HEK293 (cell line): ENCODE data around the gene TRPV5.

ENCODE experiments used
- CTCF ChIA-PET: fragments of 350-600 bp; formaldehyde crosslinking; extraction: SDS; loops from one replicate; lab custom pipeline; 2021; ENCODE audit warnings: antibody characterized with exemption; lab: Yijun Ruan, JAX
- POLR2A ChIA-PET: fragments of 300-600 bp; formaldehyde crosslinking; extraction: SDS; loops from one replicate; lab custom pipeline; 2020; ENCODE audit warnings: antibody characterized with exemption, inconsistent platforms; lab: Yijun Ruan, JAX
- H3K27ac ChIP-seq: fragments of 200-500 bp; sonication (Bioruptor generic); 2 replicates; pipeline ENCODE4 v1.5.1; 2014; ENCODE audit warnings: low read depth, low read length, control low read depth, inconsistent platforms; ENCODE audit errors: extremely low read depth
- H3K36me3 ChIP-seq, 2 experiments: fragments of 200-500 bp in 1 of 2; sonication (Bioruptor generic) in 1 of 2; 1 replicate in 1 of 2; 2 replicates in 1 of 2; pipeline ENCODE4 v1.5.1; 2014 to 2017; ENCODE audit warnings: inconsistent platforms in 2 of 2, low read length in 2 of 2; ENCODE audit not compliant: control insufficient read depth in 2 of 2, insufficient read depth in 1 of 2
- H3K4me1 ChIP-seq: fragments of 200-500 bp; sonication (Bioruptor generic); 2 replicates; pipeline ENCODE4 v1.5.1; 2014; ENCODE audit warnings: mild to moderate bottlenecking, low read length, inconsistent platforms; ENCODE audit not compliant: control insufficient read depth, insufficient read depth
- H3K4me3 ChIP-seq: 2 replicates; pipeline ENCODE4 v1.5.1; 2011; ENCODE audit warnings: low read depth, mild to moderate bottlenecking, control low read depth, low read length, moderate library complexity
- H3K9me3 ChIP-seq: fragments of 200-500 bp; sonication (Bioruptor generic); 2 replicates; pipeline ENCODE4 v1.5.1; 2014; ENCODE audit warnings: low read depth, low read length, inconsistent platforms; ENCODE audit not compliant: control insufficient read depth, insufficient read depth
- GFI1B ChIP-seq: fragments of 450-650 bp; formaldehyde crosslinking; IDR thresholded peaks from 2 replicates; pipeline ENCODE4 v1.5.1; 2016; ENCODE audit warnings: missing biosample characterization, missing genetic modification characterization
- HOXA7 ChIP-seq: sonication (generic); formaldehyde crosslinking; IDR thresholded peaks from 2 replicates; pipeline ENCODE4 v1.8.1; 2022; ENCODE audit warnings: missing genetic modification reagents, borderline replicate concordance
- KLF1 ChIP-seq: fragments of 450-650 bp; formaldehyde crosslinking; IDR thresholded peaks from 2 replicates; pipeline ENCODE4 v1.5.1; 2016; ENCODE audit warnings: missing biosample characterization, missing genetic modification characterization
- KLF10 ChIP-seq: fragments of 450-650 bp; IDR thresholded peaks from 2 replicates; pipeline ENCODE4 v1.5.1; 2018; ENCODE audit warnings: missing biosample characterization, mild to moderate bottlenecking, missing genetic modification characterization
- MZF1 ChIP-seq: fragments of 450-650 bp; formaldehyde crosslinking; IDR thresholded peaks from 2 replicates; pipeline ENCODE4 v1.5.1; 2017; ENCODE audit warnings: missing biosample characterization, missing genetic modification characterization, borderline replicate concordance
- SETDB1 ChIP-seq: IDR thresholded peaks from one replicate; pipeline ENCODE4 v1.6.1; 2017; ENCODE audit warnings: mild to moderate bottlenecking, low read length, moderate library complexity, mixed read lengths; ENCODE audit not compliant: insufficient read length
- WT1 ChIP-seq: fragments of 450-650 bp; formaldehyde crosslinking; IDR thresholded peaks from 2 replicates; pipeline ENCODE4 v1.5.1; 2016; ENCODE audit warnings: missing biosample characterization, missing genetic modification characterization
- ZEB2 ChIP-seq: fragments of 450-650 bp; formaldehyde crosslinking; IDR thresholded peaks from 2 replicates; pipeline ENCODE4 v1.5.1; 2016; ENCODE audit warnings: missing biosample characterization, missing genetic modification characterization
- ZNF146 ChIP-seq: fragments of 450-650 bp; formaldehyde crosslinking; IDR thresholded peaks from 2 replicates; pipeline ENCODE4 v1.5.1; 2016; ENCODE audit warnings: missing biosample characterization, missing genetic modification characterization
- ZNF155 ChIP-seq: fragments of 450-650 bp; formaldehyde crosslinking; IDR thresholded peaks from 2 replicates; pipeline ENCODE4 v1.5.1; 2016; ENCODE audit warnings: missing biosample characterization, missing genetic modification characterization
- ZNF169 ChIP-seq: fragments of 450-650 bp; formaldehyde crosslinking; IDR thresholded peaks from 2 replicates; pipeline ENCODE4 v1.5.1; 2016; ENCODE audit warnings: missing biosample characterization, missing genetic modification characterization
- ZNF2 ChIP-seq: fragments of 450-650 bp; formaldehyde crosslinking; IDR thresholded peaks from 2 replicates; pipeline ENCODE4 v1.5.1; 2016; ENCODE audit warnings: missing biosample characterization, missing genetic modification characterization
- ZNF202 ChIP-seq: fragments of 450-650 bp; formaldehyde crosslinking; IDR thresholded peaks from 2 replicates; pipeline ENCODE4 v1.5.1; 2016; ENCODE audit warnings: missing biosample characterization, missing genetic modification characterization, borderline replicate concordance
- ZNF214 ChIP-seq: fragments of 450-650 bp; formaldehyde crosslinking; IDR thresholded peaks from 2 replicates; pipeline ENCODE4 v1.5.1; 2017; ENCODE audit warnings: missing biosample characterization, mild to moderate bottlenecking, missing genetic modification characterization, borderline replicate concordance
- ZNF24 ChIP-seq: fragments of 450-650 bp; formaldehyde crosslinking; IDR thresholded peaks from 2 replicates; pipeline ENCODE4 v1.5.1; 2016; ENCODE audit warnings: missing biosample characterization, missing genetic modification characterization
- ZNF302 ChIP-seq: fragments of 450-650 bp; formaldehyde crosslinking; IDR thresholded peaks from 2 replicates; pipeline ENCODE4 v1.5.1; 2016; ENCODE audit warnings: missing biosample characterization, missing genetic modification characterization, low read depth
- ZNF335 ChIP-seq: fragments of 450-650 bp; formaldehyde crosslinking; conservative IDR thresholded peaks from 2 replicates; pipeline ENCODE4 v1.5.1; 2016; ENCODE audit warnings: missing biosample characterization, missing genetic modification characterization
- ZNF350 ChIP-seq: fragments of 450-650 bp; formaldehyde crosslinking; IDR thresholded peaks from 2 replicates; pipeline ENCODE4 v1.5.0; 2017; ENCODE audit warnings: missing biosample characterization, mild to moderate bottlenecking, missing genetic modification characterization
- ZNF366 ChIP-seq: fragments of 450-650 bp; formaldehyde crosslinking; conservative IDR thresholded peaks from 2 replicates; pipeline ENCODE4 v1.5.1; 2016; ENCODE audit warnings: missing biosample characterization, missing genetic modification characterization
- ZNF391 ChIP-seq: fragments of 450-650 bp; formaldehyde crosslinking; IDR thresholded peaks from 2 replicates; pipeline ENCODE4 v1.5.1; 2016; ENCODE audit warnings: low read depth, missing biosample characterization, missing genetic modification characterization, borderline replicate concordance
- ZNF394 ChIP-seq: fragments of 450-650 bp; formaldehyde crosslinking; IDR thresholded peaks from 2 replicates; pipeline ENCODE4 v1.5.1; 2016; ENCODE audit warnings: missing biosample characterization, missing genetic modification characterization, mild to moderate bottlenecking, moderate library complexity, borderline replicate concordance
- ZNF501 ChIP-seq: fragments of 450-650 bp; formaldehyde crosslinking; IDR thresholded peaks from 2 replicates; pipeline ENCODE4 v1.5.1; 2016; ENCODE audit warnings: missing biosample characterization, missing genetic modification characterization
- ZNF529 ChIP-seq: fragments of 450-650 bp; formaldehyde crosslinking; IDR thresholded peaks from 2 replicates; pipeline ENCODE4 v1.5.1; 2017; ENCODE audit warnings: missing genetic modification characterization, missing biosample characterization; ENCODE audit not compliant: insufficient replicate concordance
- ZNF548 ChIP-seq: fragments of 450-650 bp; formaldehyde crosslinking; IDR thresholded peaks from 2 replicates; pipeline ENCODE4 v1.5.1; 2016; ENCODE audit warnings: missing biosample characterization, missing genetic modification characterization
- ZNF555 ChIP-seq: fragments of 450-650 bp; formaldehyde crosslinking; conservative IDR thresholded peaks from 2 replicates; pipeline ENCODE4 v1.5.1; 2017; ENCODE audit warnings: missing biosample characterization, mild to moderate bottlenecking, missing genetic modification characterization, inconsistent platforms
- ZNF600 ChIP-seq: fragments of 450-650 bp; formaldehyde crosslinking; IDR thresholded peaks from 2 replicates; pipeline ENCODE4 v1.5.1; 2016; ENCODE audit warnings: missing biosample characterization, missing genetic modification characterization
- ZNF626 ChIP-seq: fragments of 450-650 bp; sonication (Bioruptor Pico); formaldehyde crosslinking; IDR thresholded peaks from 2 replicates; pipeline ENCODE4 v1.5.1; 2018; ENCODE audit warnings: missing biosample characterization, missing genetic modification characterization, inconsistent platforms
- ZNF654 ChIP-seq: fragments of 450-650 bp; formaldehyde crosslinking; IDR thresholded peaks from 2 replicates; pipeline ENCODE4 v1.5.1; 2016; ENCODE audit warnings: low read depth, missing biosample characterization, missing genetic modification characterization
- ZNF707 ChIP-seq: fragments of 450-650 bp; formaldehyde crosslinking; IDR thresholded peaks from 2 replicates; pipeline ENCODE4 v1.5.1; 2016; ENCODE audit warnings: missing biosample characterization, missing genetic modification characterization
- ZNF747 ChIP-seq: fragments of 450-650 bp; formaldehyde crosslinking; IDR thresholded peaks from 2 replicates; pipeline ENCODE4 v1.5.1; 2016; ENCODE audit warnings: missing biosample characterization, missing genetic modification characterization
- ZNF768 ChIP-seq: fragments of 450-650 bp; formaldehyde crosslinking; IDR thresholded peaks from 2 replicates; pipeline ENCODE4 v1.5.1; 2018; ENCODE audit warnings: missing biosample characterization, mild to moderate bottlenecking, missing genetic modification characterization
- ZNF830 ChIP-seq: fragments of 450-650 bp; IDR thresholded peaks from 2 replicates; pipeline ENCODE4 v1.5.0; 2018; ENCODE audit warnings: missing biosample characterization, missing genetic modification characterization, low read depth, mild to moderate bottlenecking, moderate library complexity
- ZXDB ChIP-seq: fragments of 450-650 bp; formaldehyde crosslinking; IDR thresholded peaks from 2 replicates; pipeline ENCODE4 v1.5.1; 2016; ENCODE audit warnings: missing biosample characterization, missing genetic modification characterization
- TF ChIP-seq, protein P1 (sequence below): fragments of 450-650 bp; formaldehyde crosslinking; IDR thresholded peaks from 2 replicates; pipeline ENCODE4 v1.5.1; 2016; ENCODE audit warnings: missing biosample characterization, missing genetic modification characterization

The TRPV5 gene

DNA sequence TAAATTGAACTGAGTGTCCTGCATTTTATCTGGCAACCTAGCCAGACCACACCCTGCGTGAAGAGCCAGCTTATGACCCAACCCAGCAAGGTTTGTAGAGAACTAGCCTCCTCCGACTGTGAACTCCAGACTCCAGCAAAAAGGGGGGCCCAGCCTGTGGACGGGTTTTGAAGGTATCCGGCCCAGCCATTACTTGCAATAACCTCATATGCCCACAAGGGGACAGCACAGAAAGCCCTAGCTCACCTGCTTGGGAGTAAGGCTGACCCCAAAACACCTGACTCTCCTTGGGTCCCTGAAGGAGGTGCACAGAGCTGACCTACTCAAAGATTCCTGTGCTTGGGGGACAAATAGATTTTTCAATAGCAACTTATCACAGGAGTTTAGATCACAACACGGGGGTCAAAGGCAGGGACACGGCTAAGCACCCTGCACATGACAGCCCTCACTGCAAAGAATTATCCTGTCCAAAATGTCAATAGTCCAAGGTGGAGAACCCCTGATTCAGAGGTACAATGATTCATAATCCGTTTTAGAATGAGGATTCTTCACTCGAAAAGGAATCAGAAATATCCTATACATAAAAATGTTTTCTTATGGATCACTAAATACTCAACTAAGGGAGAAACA lies 52.6 kb downstream of the TRPV5 start:
- H3K4me1 ChIP-seq: no peaks in the 10 kb centered on the region
- CTCF ChIA-PET: interaction anchor here (0.6 to 5.0 kb wide), 33 partner anchors 9 to 1321 kb away, joined by 3 to 75 read pairs (median 3); partner anchors contain the start of genes EPHB6 and TAS2R40
- H3K4me3 ChIP-seq: no peak overlapping the region
- TF ChIP-seq ZNF391 (tag by site-specific recombination): no peak
- TF ChIP-seq ZNF202 (tag by site-specific recombination): no peak
- TF ChIP-seq, protein P1, sequence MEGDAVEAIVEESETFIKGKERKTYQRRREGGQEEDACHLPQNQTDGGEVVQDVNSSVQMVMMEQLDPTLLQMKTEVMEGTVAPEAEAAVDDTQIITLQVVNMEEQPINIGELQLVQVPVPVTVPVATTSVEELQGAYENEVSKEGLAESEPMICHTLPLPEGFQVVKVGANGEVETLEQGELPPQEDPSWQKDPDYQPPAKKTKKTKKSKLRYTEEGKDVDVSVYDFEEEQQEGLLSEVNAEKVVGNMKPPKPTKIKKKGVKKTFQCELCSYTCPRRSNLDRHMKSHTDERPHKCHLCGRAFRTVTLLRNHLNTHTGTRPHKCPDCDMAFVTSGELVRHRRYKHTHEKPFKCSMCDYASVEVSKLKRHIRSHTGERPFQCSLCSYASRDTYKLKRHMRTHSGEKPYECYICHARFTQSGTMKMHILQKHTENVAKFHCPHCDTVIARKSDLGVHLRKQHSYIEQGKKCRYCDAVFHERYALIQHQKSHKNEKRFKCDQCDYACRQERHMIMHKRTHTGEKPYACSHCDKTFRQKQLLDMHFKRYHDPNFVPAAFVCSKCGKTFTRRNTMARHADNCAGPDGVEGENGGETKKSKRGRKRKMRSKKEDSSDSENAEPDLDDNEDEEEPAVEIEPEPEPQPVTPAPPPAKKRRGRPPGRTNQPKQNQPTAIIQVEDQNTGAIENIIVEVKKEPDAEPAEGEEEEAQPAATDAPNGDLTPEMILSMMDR: peak; percentile 10; the same call in 1 of the 2 replicates
- no peak for TF ChIP-seq ZNF830 (tag by site-specific recombination)
- peak; percentile 34; the same call in 1 of the 2 replicates for TF ChIP-seq ZNF654 (tag by site-specific recombination)
- TF ChIP-seq ZNF214 (tag by site-specific recombination): no peak
- no peak for TF ChIP-seq ZNF302
- TF ChIP-seq ZNF747 (tag by site-specific recombination): no peak
- no peak overlapping the region for H3K27ac ChIP-seq
- POLR2A ChIA-PET: no interaction called here
- H3K36me3 ChIP-seq: no peaks in the 10 kb centered on the region
- no peaks in the 10 kb centered on the region for H3K9me3 ChIP-seq

DNA sequence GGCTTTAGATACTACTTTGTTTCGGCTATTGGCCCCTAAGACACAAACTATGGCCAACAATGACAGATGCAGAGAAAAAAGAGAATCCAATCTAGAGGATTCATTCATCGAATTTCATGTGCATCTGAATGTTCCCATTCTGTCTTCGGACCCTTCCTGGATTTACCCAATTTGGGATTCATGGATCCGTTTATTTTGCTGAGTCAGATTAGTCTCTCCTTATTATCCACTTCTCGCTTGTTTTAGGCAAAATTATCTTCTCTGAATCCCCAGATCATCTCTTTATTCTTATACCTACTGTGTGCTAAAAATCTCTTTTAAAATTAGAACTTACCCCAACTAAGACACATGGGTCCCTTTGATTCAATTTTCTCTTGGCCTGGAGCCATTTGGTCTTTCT lies 54.5 kb downstream of the TRPV5 start:
- TF ChIP-seq ZNF2 (tag by site-specific recombination) (no peak), ZEB2 (no peak), KLF1 (no peak), ZNF202 (tag by site-specific recombination) (no peak), GFI1B (no peak), ZNF768 (tag by site-specific recombination) (no peak), ZNF394 (no peak), ZNF600 (no peak), WT1 (no peak), SETDB1 (no peak), ZNF830 (tag by site-specific recombination) (no peak), ZNF548 (tag by site-specific recombination) (no peak), HOXA7 (CRISPR knock-in tag) (no peak), ZNF501 (tag by site-specific recombination) (no peak)
- TF ChIP-seq, all 188 proteins: peak for 0
- Histone ChIP-seq H3K4me1 (no peaks in the 10 kb centered on the region), H3K9me3 (no peaks in the 10 kb centered on the region), H3K27ac (no peak overlapping the region), H3K36me3 (no peaks in the 10 kb centered on the region), H3K4me3 (no peak overlapping the region)
- ChIA-PET CTCF (interaction anchor here (0.5 to 5.0 kb wide), 6 partner anchors 31 to 345 kb away, joined by 3 to 75 read pairs (median 8); no protein-coding TSS in a partner anchor), POLR2A (no interaction called here)

DNA sequence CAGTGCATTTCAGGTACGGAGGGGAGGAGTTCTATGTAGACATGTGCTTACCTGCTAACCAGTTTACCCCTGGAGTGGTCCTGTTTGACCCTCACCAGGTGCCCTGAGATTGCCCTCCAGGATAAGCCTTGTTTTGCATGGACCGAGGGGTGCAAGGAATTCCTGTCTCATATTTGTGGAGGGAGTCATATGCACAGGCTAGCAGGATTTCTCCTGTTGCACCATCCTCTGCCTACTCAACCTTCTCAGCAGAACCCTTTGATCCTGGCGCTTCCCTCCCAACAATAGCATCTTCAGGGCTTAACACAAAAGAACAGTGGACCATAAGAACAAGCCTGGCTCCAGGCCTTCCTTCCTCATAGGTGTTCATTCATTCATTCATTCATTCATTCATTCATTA lies 55.2 kb downstream of the TRPV5 start:
- TF ChIP-seq ZNF707 (tag by site-specific recombination) (no peak), ZNF626 (tag by site-specific recombination) (no peak), ZNF335 (tag by site-specific recombination) (no peak), ZNF529 (tag by site-specific recombination) (no peak), ZNF202 (tag by site-specific recombination) (no peak), ZNF169 (tag by site-specific recombination) (no peak), ZNF155 (tag by site-specific recombination) (no peak), ZNF555 (tag by site-specific recombination) (no peak), ZNF350 (no peak), ZNF366 (tag by site-specific recombination) (no peak), KLF10 (tag by site-specific recombination) (no peak), ZNF24 (tag by site-specific recombination) (no peak), SETDB1 (no peak), ZXDB (tag by site-specific recombination) (no peak), ZNF146 (no peak), ZNF501 (tag by site-specific recombination) (no peak), MZF1 (tag by site-specific recombination) (no peak)
- H3K4me1 ChIP-seq: no peaks in the 10 kb centered on the region
- H3K36me3 ChIP-seq: no peaks in the 10 kb centered on the region
- H3K27ac ChIP-seq: no peak overlapping the region
- H3K9me3 ChIP-seq: no peaks in the 10 kb centered on the region
- CTCF ChIA-PET: interaction anchor here (3.3 to 5.0 kb wide), 2 partner anchors 124 to 338 kb away, joined by 57 to 75 read pairs; no protein-coding TSS in a partner anchor
- POLR2A ChIA-PET: no interaction called here
- H3K4me3 ChIP-seq: no peak overlapping the region
